Thyroid gland (tissue), 4 donors: ENCODE data around the gene TSHZ1. TPM values are rescaled to one million over a fixed set of nuclear protein-coding genes. Genes with fewer than 3 reads are reported as not detected.

Experiments used
- DNase-seq, 2 donors: peaks; one replicate each; pipeline ENCODE4 v3.0.0-alpha.2; 2019
- H3K27ac ChIP-seq, 3 donors: fragments of 200-600 bp; sonication (generic); 1 replicate in 2 of 3; 2 replicates in 1 of 3; pipeline ENCODE4 v1.5.1; 2016 to 2019; ENCODE audit warnings: mild to moderate bottlenecking in 1 of 3, moderate library complexity in 1 of 3
- H3K27me3 ChIP-seq: fragments of 200-600 bp; sonication (generic); one replicate; pipeline ENCODE4 v1.5.1; 2019
- H3K36me3 ChIP-seq, 2 donors: fragments of 200-600 bp; sonication (generic); one replicate each; pipeline ENCODE4 v1.5.1; 2016 to 2019
- H3K4me1 ChIP-seq, 2 donors: fragments of 200-600 bp; sonication (generic); one replicate each; pipeline ENCODE4 v1.5.1; 2017 to 2019
- H3K4me3 ChIP-seq, 3 donors: fragments of 200-600 bp; sonication (generic); replicated peaks in 1 of 3; 1 replicate in 2 of 3; 2 replicates in 1 of 3; pipeline ENCODE4 v1.5.1; 2016; ENCODE audit warnings: mild to moderate bottlenecking in 1 of 3
- H3K9me3 ChIP-seq: fragments of 200-600 bp; sonication (generic); one replicate; pipeline ENCODE4 v1.5.1; 2017
- CTCF ChIP-seq, 6 experiments: fragments of 200-600 bp in 3 of 6; fragments of 450-650 bp in 3 of 6; sonication (generic) in 3 of 6; IDR thresholded peaks; one replicate each; pipeline ENCODE4 v1.5.1; 2016 to 2019; ENCODE audit warnings: antibody characterized with exemption in 6 of 6, mild to moderate bottlenecking in 2 of 6, inconsistent platforms in 1 of 6, moderate library complexity in 1 of 6
- POLR2A ChIP-seq, 2 donors: fragments of 450-650 bp; IDR thresholded peaks; one replicate each; pipeline ENCODE4 v1.6.1; 2017; ENCODE audit warnings: antibody characterized with exemption in 2 of 2, mild to moderate bottlenecking in 2 of 2, moderate library complexity in 1 of 2
- WGBS, 2 donors: methylation state at CpG; one replicate each; pipeline ENCODE4 v1.1.5; 2017; 5-methylcytosine and 5-hydroxymethylcytosine counted together
- intact Hi-C: fragments of 100-400 bp; cut with DNase I; formaldehyde crosslinking; loops from one replicate; pipeline ENCODE4 v1.15.1; 2023
- total RNA-seq, 4 donors: library from RNA; depleted of rRNA; stranded (reverse); fragments of >200 nt; gene quantifications; one replicate each; pipeline ENCODE4 v1.2.3, GENCODE V29; 2016

Gene TSHZ1
- total RNA-seq, 4 donors from 2014 or later: 17.9 to 22.2 (median 19.0) TPM

- H3K9me3 ChIP-seq: no peaks in the 10 kb centered on the region
- H3K4me3 ChIP-seq: no peak overlapping the region
- TF ChIP-seq POLR2A (IDR thresholded peaks at IDR 0.05) (no peak), CTCF (IDR thresholded peaks at IDR 0.05) (no peak)
- DNase-seq: no peak
- intact Hi-C loops: no loop called here
- 95% methylated on average over 11 of the region's 11 CpGs for WGBS, 2 donors
- H3K36me3 ChIP-seq: no peaks in the 10 kb centered on the region
- H3K4me1 ChIP-seq: no peaks in the 10 kb centered on the region
- no peak overlapping the region for H3K27ac ChIP-seq
- H3K27me3 ChIP-seq: no peaks in the 10 kb centered on the region
Observed at GRCh38 chr18:75317703-75318102, 107.1 kb downstream of the TSHZ1 start.

DNA sequence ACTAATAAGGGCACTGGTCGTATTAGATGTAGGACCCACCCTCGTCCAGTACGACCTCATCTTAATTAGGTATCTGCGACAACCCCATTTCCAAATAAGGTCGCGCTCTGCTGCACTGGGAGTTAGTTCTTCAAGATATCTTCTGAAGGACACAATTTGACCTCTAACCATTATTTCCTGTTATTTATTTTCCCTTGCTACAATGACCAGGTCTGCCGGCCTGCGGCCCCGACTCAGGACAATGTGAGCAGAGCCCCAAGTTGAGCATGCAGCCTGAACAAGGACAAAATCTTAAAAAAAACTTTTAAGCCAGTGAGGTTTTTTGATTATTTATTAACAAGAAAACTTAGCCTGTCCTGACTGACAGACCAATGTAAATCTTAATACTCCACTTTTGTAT is 109.3 kb downstream of the TSHZ1 start:
- H3K4me1 ChIP-seq: no peaks in the 10 kb centered on the region
- H3K36me3 ChIP-seq: no peaks in the 10 kb centered on the region
- WGBS, 2 donors: 82 to 85% methylated on average over 9 of the region's 9 CpGs
- intact Hi-C loops: no loop called here
- no peak for DNase-seq
- H3K27ac ChIP-seq: no peak overlapping the region
- H3K27me3 ChIP-seq: no peaks in the 10 kb centered on the region
- H3K4me3 ChIP-seq: no peak overlapping the region
- H3K9me3 ChIP-seq: no peaks in the 10 kb centered on the region
- TF ChIP-seq CTCF (IDR thresholded peaks at IDR 0.05): no peak
- no peak for TF ChIP-seq POLR2A (IDR thresholded peaks at IDR 0.05)

DNA sequence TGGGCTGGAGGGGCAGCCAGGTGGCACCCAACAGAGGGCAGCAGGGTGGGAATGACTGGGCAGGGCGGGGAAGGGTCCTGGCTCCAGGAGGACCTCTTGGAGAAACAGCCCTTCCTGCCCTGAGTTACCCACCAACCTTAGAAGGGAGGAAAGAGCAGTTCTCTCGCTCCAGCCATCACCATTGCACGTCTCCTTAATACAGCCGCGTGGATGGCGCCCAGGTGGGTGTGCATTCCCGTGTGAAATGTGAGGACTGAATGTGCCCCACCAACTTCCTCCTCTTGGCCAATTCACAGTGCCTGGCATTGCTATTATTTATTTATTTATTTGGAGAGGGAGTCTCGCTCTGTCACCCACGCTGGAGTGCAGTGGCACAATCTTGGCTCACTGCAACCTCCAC is 109.9 kb downstream of the TSHZ1 start:
- 97 to 98% methylated on average over 9 of the region's 9 CpGs for WGBS, 2 donors
- H3K36me3 ChIP-seq: no peaks in the 10 kb centered on the region
- no peak for TF ChIP-seq POLR2A (IDR thresholded peaks at IDR 0.05)
- no peak for TF ChIP-seq CTCF (IDR thresholded peaks at IDR 0.05)
- H3K4me1 ChIP-seq: no peaks in the 10 kb centered on the region
- H3K9me3 ChIP-seq: no peaks in the 10 kb centered on the region
- H3K27me3 ChIP-seq: no peaks in the 10 kb centered on the region
- H3K27ac ChIP-seq: no peak overlapping the region
- DNase-seq: no peak
- no peak overlapping the region for H3K4me3 ChIP-seq
- intact Hi-C loops: no loop called here

DNA sequence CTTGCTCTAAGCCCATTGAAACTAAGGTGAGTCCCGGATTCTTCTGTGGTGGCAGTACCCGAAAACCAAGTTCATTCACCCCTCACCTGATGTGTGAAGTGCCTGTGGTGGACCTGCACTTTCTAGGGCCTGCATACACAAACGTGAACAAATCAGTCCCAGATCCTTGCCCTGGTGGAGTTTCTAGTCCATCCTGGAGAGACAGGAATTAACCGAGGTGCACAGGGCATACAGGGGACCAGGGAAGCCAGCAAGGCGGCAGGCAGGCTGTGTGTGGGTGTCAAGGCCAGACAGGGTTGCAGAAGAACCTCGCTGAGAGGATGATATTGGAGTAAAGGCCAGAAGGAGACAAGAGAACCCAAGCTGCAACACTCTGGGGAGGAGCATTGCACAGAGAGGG is 110.8 kb downstream of the TSHZ1 start:
- intact Hi-C loops: no loop called here
- WGBS, 2 donors: 92 to 97% methylated on average over 6 of the region's 6 CpGs
- TF ChIP-seq POLR2A (IDR thresholded peaks at IDR 0.05) (no peak), CTCF (IDR thresholded peaks at IDR 0.05) (no peak)
- Histone ChIP-seq H3K9me3 (no peaks in the 10 kb centered on the region), H3K36me3 (no peaks in the 10 kb centered on the region), H3K4me1 (no peaks in the 10 kb centered on the region), H3K27ac (no peak overlapping the region), H3K27me3 (no peaks in the 10 kb centered on the region), H3K4me3 (no peak overlapping the region)
- DNase-seq: no peak

GRCh38 chr18:75322206-75322605 is 111.6 kb downstream of the TSHZ1 start:
- intact Hi-C loops: no loop called here

More at GRCh38 chr18:75322206-75322605, 111.6 kb downstream of the TSHZ1 start:
- Histone ChIP-seq H3K4me3 (no peak overlapping the region), H3K4me1 (no peaks in the 10 kb centered on the region), H3K27ac (no peak overlapping the region), H3K9me3 (no peaks in the 10 kb centered on the region), H3K36me3 (no peaks in the 10 kb centered on the region), H3K27me3 (no peaks in the 10 kb centered on the region)
- TF ChIP-seq CTCF (IDR thresholded peaks at IDR 0.05) (no peak), POLR2A (IDR thresholded peaks at IDR 0.05) (no peak)
- WGBS, 2 donors: 77 to 87% methylated on average over 4 to 8 of the region's 11 CpGs
- DNase-seq: no peak
